ENCODE results near the gene CDKAL1.

DNA sequence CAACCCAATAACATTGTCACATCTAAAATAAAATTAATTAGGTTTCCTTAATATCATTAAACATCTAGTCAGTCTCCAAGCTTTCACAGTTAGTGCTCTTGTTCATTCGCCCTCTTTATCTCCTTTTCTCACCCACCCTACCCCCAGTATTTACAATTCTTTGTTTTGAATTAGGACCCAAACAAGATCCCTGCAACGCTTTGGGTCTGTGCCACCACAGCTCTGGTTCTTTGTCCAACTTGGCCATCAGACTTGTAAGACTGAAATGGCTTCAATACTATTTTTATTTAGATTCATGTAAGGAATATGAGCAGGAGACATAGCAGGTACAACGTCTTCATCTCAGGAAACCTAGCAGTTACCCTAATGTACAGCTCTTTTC, 276.5 kb downstream of the CDKAL1 start:
- TF ChIP-seq EZH2phosphoT487 (IDR thresholded peaks at IDR 0.05; ENCODE audit: low read depth) (no peak), CTCF (IDR thresholded peaks at IDR 0.05; ENCODE audit: low read depth, low read length) (no peak)
